Measurements from ENCODE around the gene CUBN. TPM values are rescaled to one million over a fixed set of nuclear protein-coding genes. Genes with fewer than 3 reads are reported as not detected.

CUBN gene
- total and polyA plus RNA-seq, 2 of the 13 experiments (the other 11 are each of a cell fraction or from before 2014, with no cell fraction given): 0.27 to 0.32 TPM

- TF ChIP-seq SMC3 (IDR thresholded peaks at IDR 0.05; ENCODE audit: low read length) (no peak), PPARG (CRISPR knock-in tag; conservative IDR thresholded peaks at IDR 0.05) (no peak)
These were observed at the start of gene CUBN (continued) for GRCh38 chr10:17129741-17130140.

GRCh38 chr10:17179002-17179401 lies 49.4 kb upstream of the CUBN start:
- intact Hi-C loops (cut with micrococcal nuclease; ENCODE audit: unreplicated experiment): no loop called here
- CTCF ChIA-PET (ENCODE audit: low intra/inter-chr PET ratio, low total read pairs): no interaction called here

GRCh38 chr10:17178006-17178405 lies 48.4 kb upstream of the CUBN start:
- Histone ChIP-seq H3K4me3 (replicated peaks in 1 of 3; ENCODE audit: insufficient read depth in 1 of 3, low read depth in 2 of 3, low read length in 3 of 3) (no peak overlapping the region), H3K4me2 (ENCODE audit: low read depth, low read length) (no peak overlapping the region), H4K20me1 (ENCODE audit: insufficient read depth, low read length) (no peaks in the 10 kb centered on the region; the same call in 1 of the 2 replicates), H3K27ac (ENCODE audit: extremely low read length, insufficient read depth, low read length) (no peak overlapping the region), H2AFZ (ENCODE audit: low read length) (no peak overlapping the region), H3K27me3 (ENCODE audit: control insufficient read depth in 1 of 2, insufficient read depth in 2 of 2, low read length in 2 of 2) (no peaks in the 10 kb centered on the region; a peak in 1 of 5 replicates), H3K79me2 (ENCODE audit: insufficient read depth, low read length) (no peaks in the 10 kb centered on the region), H3K4me1 (ENCODE audit: insufficient read depth, low read length) (no peaks in the 10 kb centered on the region), H3K9ac (ENCODE audit: insufficient read depth, low read depth, low read length) (no peak overlapping the region), H3K36me3 (replicated peaks in 1 of 2; ENCODE audit: control insufficient read depth in 1 of 2, insufficient read depth in 2 of 2, low read length in 2 of 2) (no peaks in the 10 kb centered on the region), H3K9me3 (ENCODE audit: low read length) (no peaks in the 10 kb centered on the region)
- no peak for FAIRE-seq
- no peak for DNase-seq (ENCODE audit: low spot score)
- intact Hi-C loops (cut with micrococcal nuclease; ENCODE audit: unreplicated experiment) (no loop called here), in situ Hi-C loops (cut with HindIII; ENCODE audit: extremely low pct_ligation_motif_present, low pct_unique_long_range_greater_than_20kb) (no loop called here)
- no peak for ATAC-seq
- CTCF ChIA-PET (ENCODE audit: low intra/inter-chr PET ratio, low total read pairs): no interaction called here
- POLR2A ChIA-PET: no interaction called here
- no TSS peak for BruUV-seq (replicated peaks)
- 85% methylated on average over 1 of the region's 1 CpG for WGBS (ENCODE audit: low lambda C conversion rate)
- TF ChIP-seq MTA1 (CRISPR knock-in tag; IDR thresholded peaks at IDR 0.05; ENCODE audit: borderline replicate concordance) (no peak), REXO4 (CRISPR knock-in tag; IDR thresholded peaks at IDR 0.05; ENCODE audit: borderline replicate concordance) (no peak), FOXP4 (CRISPR knock-in tag; IDR thresholded peaks at IDR 0.05) (no peak), THAP9 (CRISPR knock-in tag; IDR thresholded peaks at IDR 0.05; ENCODE audit: borderline replicate concordance) (no peak), NFRKB (IDR thresholded peaks at IDR 0.05) (no peak), ZSCAN12 (CRISPR knock-in tag; IDR thresholded peaks at IDR 0.05) (no peak), MBNL3 (CRISPR knock-in tag; conservative IDR thresholded peaks at IDR 0.05) (no peak), ZNF772 (CRISPR knock-in tag; IDR thresholded peaks at IDR 0.05) (no peak), GMEB2 (CRISPR knock-in tag; IDR thresholded peaks at IDR 0.05; ENCODE audit: low read depth) (no peak)

More at GRCh38 chr10:17179002-17179401, 49.4 kb upstream of the CUBN start:
- Histone ChIP-seq H3K79me2 (ENCODE audit: insufficient read depth, low read length) (no peaks in the 10 kb centered on the region), H2AFZ (ENCODE audit: low read length) (no peak overlapping the region), H3K4me2 (ENCODE audit: low read depth, low read length) (no peak overlapping the region), H3K4me1 (ENCODE audit: insufficient read depth, low read length) (no peaks in the 10 kb centered on the region), H3K9ac (ENCODE audit: insufficient read depth, low read depth, low read length) (no peak overlapping the region), H3K9me3 (ENCODE audit: low read length) (no peaks in the 10 kb centered on the region), H4K20me1 (ENCODE audit: insufficient read depth, low read length) (no peaks in the 10 kb centered on the region), H3K27ac (ENCODE audit: extremely low read length, insufficient read depth, low read length) (no peak overlapping the region), H3K4me3 (replicated peaks in 1 of 3; ENCODE audit: insufficient read depth in 1 of 3, low read depth in 2 of 3, low read length in 3 of 3) (no peak overlapping the region), H3K27me3 (ENCODE audit: control insufficient read depth in 1 of 2, insufficient read depth in 2 of 2, low read length in 2 of 2) (no peaks in the 10 kb centered on the region; a peak in 1 of 5 replicates), H3K36me3 (replicated peaks in 1 of 2; ENCODE audit: control insufficient read depth in 1 of 2, insufficient read depth in 2 of 2, low read length in 2 of 2) (no peaks in the 10 kb centered on the region)
- 61% methylated on average over 3 of the region's 3 CpGs for WGBS (ENCODE audit: low lambda C conversion rate)
- FAIRE-seq: no peak
- DNase-seq (ENCODE audit: low spot score): no peak
- in situ Hi-C loops (cut with HindIII; ENCODE audit: extremely low pct_ligation_motif_present, low pct_unique_long_range_greater_than_20kb): no loop called here
- no TSS peak for BruUV-seq (replicated peaks)
- no peak for ATAC-seq
- TF ChIP-seq RXRB (CRISPR knock-in tag; IDR thresholded peaks at IDR 0.05; ENCODE audit: borderline replicate concordance) (no peak), RAD51 (IDR thresholded peaks at IDR 0.05; ENCODE audit: borderline replicate concordance) (no peak)
- POLR2A ChIA-PET: no interaction called here
